GM18499 (cell line): ENCODE measurements around the gene MPZL1.
"Not testable (repeated sequence)": the region's sequence is repeated elsewhere in the genome, so short reads cannot be mapped to it uniquely, and the experiment has no call there.

Experiments used
- ATAC-seq: cut with Tn5 transposase; IDR thresholded peaks from one replicate; pipeline ENCODE4 v1.9.1; 2021; ENCODE audit warnings: moderate number of reproducible peaks; ENCODE audit not compliant: insufficient read depth, unreplicated experiment

Gene MPZL1

DNA sequence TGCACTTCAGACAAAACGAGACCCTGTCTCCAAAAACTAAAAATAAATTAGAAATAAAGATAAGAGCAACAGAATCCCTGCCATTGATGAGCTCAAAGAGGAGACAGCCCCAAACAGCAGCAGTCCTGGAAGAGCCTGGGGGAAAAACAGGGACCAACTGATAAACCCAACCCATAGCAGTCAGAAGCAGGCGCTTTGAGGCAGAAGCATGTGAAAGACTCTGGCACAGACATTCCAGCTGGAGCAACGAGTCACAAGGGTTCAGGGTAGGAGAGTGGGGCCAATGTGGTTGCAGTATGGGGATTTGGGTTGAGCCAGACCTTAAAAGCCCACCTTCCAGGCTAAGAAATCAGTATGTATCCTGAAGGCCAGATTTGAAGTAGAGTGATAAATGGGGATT lies 78.5 kb downstream of the MPZL1 start:
- ATAC-seq, result no peak

DNA sequence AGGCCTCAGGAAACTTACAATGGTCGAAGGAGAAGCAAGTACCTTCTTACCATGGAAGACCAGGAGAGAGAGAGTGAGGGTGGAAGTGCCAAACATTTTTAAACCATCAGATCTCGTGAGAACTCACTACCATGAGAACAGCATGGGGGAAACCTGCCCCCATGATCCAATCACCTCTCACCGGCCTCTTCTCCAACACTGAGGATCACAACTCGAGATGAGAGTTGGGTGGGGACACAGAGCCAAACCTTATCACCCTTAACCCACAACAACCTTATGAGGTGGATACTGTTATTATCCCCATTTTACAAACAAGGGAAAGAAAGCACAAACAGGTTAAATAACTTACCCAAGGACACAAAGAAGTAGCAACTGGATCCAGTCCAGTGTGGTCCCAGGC lies 80.5 kb downstream of the MPZL1 start:
- no peak for ATAC-seq

DNA sequence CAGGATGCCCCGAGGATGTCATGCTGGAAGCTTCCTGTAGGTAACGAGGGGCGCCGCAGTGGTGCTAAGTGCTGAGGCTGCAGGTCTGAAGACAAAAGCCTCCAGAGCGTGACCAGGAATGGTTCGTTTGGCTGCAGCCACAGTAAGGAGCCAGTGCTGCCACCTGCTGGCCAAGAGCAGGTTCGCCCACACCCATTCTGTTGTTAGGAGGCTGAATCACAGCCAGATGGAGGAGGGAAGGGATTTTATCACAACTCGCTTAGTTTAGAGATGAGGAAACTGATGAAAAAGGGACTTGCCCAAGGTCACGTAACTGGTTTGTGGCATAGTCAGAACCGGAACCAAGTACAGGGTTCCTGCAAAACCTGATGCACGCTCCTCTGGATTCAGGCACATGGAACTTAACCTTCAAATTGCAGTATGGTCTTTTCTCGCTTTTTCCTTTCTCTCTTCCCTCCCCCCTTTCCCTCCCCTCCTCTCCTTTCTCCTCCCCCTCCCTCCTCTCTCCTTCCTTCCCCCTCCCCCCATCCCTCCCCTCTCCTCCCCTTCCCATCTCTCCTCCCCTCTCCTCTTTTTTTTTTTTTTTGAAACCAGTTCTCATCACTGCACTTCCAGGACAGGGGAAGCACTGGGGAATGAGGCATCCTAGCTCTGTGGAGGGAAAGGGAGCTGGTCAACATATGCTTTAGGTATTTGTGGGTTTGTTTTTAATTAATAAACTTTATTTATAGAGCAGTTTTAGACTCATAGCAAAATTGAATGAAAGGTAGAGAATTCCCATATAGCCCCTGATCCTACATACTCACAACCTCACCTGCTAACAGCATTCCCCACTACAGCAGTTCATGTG lies 81.8 kb downstream of the MPZL1 start:
- ATAC-seq, result peak; percentile 73

DNA sequence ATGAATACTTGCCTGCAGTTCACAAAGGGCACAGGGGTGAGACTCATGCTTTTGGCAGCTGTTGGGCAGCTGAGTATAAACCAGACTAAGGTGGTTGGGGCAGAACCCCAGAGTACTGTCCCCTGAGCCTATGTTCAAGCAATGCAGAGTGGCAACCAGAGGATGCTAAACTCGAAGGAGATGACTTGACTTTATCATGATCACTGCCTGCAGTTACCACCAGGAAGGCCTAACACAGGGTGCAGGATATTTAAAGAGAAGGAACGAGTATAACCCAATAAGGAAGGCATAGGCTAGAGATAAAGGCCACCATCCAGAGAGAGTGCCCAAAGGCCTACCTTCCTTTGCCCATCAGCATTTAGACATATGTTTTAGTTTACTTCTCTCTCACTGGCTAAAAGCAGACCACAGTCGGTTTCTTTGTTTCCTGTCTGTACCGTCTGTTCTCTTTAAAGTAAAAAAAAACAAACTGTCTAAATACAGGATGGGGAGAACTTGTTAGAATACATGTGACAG lies 83.3 kb downstream of the MPZL1 start:
- no peak for ATAC-seq

DNA sequence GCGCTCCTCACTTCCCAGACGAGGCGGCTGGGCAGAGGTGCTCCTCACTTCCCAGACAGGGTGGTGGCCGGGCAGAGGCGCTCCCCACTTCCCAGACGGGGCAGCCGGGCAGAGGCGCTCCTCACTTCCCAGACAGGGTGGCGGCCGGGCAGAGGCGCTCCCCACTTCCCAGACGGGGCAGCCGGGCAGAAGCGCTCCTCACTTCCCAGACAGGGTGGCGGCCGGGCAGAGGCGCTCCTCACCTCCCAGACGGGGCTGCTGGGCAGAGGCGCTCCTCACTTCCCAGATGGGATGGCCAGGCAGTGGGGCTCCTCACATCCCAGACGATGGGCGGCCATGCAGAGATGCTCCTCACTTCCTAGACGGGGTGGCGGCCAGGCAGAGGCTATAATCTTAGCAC lies 84.5 kb downstream of the MPZL1 start:
- not testable (repeated sequence) for ATAC-seq

DNA sequence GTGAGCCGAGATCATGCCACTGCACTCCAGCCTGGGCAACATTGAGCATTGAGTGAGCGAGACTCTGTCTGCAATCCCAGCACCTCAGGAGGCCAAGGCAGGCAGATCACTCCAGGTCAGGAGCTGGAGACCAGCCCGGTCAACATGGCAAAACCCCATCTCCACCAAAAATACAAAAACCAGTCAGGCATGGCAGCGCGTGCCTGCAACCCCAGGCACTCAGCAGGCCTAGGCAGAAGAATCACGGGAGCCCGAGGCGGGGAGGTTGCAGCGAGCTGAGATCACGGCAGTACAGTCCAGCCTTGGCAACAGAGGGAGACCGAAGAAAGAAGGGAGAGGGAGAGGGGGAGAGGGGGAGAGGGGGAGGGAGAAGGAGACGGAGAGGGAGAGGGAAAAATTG lies 84.9 kb downstream of the MPZL1 start:
- ATAC-seq, result not testable (repeated sequence)

DNA sequence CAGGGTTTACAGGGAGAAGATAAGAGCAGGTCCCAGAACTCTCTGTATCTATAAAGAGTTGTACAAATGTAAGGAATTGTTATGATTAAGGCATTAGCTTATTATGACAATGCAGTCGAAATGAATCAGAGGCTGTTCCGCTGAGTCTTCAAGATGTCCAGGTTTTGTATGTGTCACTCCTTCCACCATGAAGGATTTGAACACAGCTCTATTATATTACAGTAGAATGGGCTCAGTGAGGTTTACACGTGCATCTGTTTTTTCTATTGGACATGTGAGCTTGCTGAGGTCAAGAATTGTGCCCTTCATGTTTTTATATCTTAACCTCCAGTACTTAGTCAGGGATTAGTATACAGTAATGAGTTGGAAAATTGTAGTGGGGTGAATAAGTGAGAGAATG lies 86.3 kb downstream of the MPZL1 start:
- ATAC-seq, result no peak

DNA sequence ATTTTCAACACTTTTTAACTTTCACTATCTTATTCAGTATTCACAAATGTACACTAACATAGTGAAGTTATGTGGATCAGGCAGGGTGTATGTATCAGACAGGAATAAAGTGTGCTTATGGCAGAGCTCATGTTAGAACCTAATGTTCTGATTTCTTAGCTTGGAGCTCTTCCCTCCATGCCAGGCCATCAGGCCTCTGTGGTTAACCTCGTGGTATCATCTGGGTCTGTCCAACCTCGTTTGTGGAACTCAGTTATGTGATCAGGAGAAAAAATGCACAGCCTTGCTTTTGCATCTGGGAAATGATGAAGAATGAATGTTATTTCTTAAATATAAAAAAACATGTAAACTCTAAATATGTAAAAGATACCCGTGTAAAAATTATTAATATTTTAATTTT lies 86.9 kb downstream of the MPZL1 start:
- ATAC-seq, result no peak

DNA sequence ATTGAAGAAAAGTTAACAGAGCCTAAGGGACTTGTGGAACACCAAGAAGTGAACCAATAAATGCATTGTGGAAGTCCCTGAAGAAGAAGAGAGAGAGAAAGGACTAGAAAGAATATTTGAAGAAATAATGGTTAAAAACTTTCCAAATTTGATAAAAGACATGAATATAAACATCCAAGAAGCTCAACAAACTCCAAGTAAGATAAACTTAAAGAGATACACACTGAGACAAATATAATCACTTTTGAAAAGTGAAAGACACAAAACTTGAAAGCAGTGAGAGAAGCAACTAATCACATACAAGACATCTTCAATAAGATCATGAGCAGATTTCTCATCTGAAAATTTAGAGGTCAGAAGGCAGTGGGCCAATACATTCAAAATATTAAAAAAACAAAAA lies 91.2 kb downstream of the MPZL1 start:
- no peak for ATAC-seq

DNA sequence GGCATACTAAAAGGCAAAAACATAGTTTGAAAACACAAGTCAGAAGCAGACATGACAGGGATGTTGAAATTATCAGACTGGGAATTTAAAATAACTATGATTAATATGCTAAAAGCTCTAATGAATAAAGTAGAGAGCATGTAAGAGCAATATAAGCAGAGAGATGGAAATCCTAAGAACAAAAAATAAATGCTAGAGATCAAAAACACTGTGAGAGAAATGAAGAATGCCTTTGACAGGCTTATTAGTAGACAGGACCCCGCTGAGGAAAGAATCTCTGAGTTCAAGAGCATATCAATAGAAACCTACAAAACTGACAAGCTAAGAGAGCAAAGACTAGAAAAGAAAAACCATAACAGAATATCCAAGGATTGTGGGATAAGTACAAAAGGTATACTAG lies 93.9 kb downstream of the MPZL1 start:
- ATAC-seq, result no peak

DNA sequence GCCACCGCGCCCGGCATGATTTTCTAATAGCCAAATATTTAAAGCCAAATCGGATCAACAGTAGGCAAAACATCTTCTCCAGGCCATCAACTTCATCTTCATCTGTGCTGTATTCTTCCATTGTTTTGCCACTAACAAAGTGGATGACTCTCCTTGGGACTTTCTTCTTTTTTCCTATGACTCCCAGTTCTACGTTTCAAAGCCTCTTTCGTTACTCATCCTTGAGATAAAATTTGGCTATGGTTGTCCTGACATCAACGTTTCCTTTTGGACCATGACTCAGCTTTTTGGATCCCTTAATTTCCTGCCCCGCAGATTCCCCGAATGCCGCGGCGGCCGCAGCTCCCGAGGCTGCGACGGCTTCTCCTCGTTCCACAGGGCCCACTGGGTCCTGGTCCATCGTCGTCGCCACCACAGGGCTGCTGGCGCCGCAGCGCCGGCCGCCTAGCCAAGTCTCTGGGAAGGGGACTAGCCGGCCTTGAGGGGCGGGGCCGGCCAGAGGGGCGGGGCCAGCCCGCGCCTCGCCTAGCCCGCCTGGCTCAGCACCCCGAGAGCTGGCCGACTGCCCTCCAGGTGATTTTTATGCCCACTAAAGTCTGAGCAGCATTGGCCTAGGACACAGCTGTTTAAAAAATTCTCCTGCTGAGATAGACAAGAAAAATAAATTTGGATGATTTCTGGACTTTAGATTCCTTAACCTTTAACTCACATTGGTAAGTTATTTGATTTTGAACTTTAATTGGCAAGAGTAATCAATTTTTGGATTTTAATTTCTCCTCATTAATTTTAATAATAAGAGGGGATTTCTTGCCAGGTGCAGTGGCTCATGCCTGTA lies 98.3 kb downstream of the MPZL1 start:
- ATAC-seq, result no peak

DNA sequence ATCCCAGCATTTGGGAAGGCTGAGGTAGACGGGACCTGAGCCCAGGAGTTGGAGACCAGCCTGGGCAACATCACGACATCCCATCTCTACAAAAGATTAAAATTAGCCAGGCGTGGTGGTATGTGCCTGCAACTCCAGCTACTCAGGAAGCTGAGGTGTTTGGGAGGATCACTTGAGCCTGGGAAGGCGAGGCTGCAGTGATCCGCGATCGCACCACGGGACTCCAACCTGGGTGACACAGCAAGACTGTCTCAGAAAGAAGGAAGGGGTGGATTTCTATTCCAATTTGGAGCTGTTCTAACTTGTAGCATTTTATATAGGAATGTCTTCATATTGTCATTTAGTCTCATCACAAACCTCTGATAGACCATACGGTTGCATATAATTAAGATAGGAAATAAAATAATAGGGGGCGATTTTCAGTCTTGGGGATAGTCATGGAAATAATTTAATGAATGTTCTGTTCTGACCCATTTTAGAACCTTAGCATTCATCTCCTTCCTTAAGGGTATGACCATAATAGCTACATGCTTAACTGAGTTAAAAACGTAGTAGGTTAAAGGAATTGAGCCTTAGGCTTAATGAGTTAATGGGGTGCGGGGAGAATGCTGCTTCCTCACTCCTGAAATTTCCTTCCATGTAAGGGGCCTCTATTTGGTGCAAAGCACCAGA lies 99.0 kb downstream of the MPZL1 start:
- no peak for ATAC-seq

DNA sequence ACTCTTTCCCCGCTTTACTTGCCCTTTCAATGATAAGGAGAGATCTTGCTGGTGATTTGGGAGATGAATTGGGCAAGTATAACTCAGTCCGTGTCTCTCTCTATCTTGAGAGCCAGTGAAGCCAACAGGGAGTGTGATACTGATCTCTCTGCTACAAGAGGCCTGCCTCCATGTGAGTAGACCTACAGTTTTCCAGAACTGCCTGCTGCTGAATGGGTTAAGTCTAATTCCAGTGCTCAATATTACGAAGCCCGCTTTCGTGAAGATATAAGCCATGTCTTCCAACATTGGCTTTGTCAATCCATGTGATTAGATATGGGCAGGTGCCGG lies 99.5 kb downstream of the MPZL1 start:
- ATAC-seq, result no peak

DNA sequence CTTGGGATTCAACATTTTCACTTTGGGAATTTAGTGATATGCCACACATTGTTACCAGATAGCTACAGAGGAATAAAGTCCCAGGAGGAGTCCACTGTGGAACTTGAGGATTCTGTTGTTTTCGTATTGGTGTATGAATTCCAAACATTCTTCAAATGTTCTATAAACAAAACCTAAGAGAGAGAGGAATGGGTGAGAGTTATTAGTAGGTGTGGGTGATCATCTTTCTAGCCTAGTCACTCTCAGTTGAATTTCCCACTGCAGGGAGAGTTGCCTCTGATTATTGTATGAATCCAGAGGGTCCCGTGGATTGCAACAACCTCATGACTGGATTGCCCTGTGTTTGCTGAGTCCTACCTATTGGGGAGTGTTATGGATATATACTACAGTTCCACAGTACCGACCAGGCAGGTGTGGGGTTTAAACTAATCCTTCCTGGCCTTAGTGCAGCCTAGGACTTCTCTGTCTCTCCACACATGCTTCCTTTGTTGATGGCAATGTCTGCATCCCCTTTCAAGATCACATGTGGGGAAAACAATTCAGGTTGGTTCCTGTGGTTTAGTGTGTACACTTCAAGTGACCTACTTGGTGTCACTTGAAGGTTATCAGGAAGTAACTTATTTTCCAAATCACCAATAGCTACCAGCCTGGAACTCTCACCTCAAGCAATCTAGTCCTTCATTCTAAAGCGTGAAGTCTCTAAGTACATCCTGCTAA lies 100.3 kb downstream of the MPZL1 start:
- ATAC-seq, result no peak

DNA sequence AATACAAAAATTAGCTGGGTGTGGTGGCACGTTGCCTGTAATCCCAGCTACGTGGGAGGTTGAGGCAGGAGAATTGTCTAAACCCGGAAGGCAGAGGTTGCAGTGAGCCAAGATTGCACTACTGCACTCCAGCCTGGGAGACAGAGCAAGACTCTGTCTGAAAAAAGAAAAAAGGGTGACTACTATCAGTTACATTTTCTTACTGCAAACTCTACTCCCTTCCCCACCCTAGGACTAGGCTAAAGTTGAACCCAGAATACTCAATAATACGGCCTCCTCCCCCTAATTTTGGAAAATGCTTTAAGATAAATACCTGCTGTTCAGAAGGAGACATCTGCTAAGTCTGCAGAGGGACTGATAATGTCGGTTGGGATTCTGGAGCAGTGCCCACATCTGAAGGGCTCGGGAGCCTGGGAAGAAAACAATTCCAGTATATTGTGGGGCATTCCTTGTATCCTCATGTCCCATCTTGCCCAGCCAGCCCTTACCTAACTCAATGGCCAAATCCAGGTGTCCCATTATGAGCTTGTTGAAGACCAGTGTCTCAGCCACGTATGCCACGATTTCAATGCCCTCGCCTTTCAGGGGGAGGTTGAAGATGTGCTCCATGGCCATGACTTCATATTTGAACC lies 102.5 kb downstream of the MPZL1 start:
- no peak for ATAC-seq

DNA sequence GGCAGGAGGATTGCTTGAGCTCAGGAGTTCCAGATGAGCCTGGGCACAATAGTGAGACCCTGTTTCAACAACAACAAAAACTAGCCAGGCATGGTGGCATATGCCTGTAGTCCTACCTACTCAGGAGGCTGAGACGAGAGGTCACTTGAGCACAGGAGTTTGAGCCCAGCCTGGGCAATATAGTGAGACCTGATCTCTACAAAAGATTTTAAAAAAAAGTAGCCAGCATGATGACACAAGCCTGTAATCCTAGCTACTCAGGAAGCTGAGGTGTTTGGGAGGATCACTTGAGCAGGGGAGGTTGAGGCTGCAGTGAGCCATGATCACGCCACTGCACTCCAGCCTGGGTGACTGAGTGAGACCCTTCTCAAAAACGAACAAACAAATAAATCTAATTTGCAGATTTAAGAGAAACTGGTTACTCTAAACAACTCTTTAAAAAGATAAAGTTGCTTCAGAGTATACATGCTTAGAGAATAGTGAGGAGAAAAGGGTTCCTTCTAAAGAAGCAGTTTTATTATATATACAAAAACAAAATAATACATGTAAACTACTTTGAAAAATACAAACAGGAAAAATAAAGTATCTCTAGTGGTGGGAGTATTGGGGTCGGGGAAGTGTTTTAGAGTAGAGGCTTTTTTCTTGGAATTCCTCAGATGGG lies 103.8 kb downstream of the MPZL1 start:
- no peak for ATAC-seq

DNA sequence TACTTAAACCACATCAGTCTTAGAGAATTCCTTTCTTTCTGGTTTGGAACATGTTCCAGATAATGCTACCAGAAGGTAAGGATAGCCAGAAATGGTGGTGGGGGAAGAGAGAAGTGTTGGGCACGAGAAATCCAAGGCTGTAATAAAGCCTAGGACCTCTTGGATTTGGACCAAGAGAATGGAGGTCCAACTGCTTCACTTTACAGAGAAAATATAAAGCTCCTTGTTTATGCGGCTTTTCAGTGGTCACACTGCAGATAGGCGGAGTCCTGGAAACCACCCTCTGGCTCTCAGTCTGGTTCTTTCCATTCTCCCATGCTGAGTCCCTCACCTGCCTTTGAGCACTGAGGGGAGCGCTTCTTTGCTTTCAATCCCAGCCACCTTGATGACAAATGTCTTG lies 104.3 kb downstream of the MPZL1 start:
- ATAC-seq, result no peak

DNA sequence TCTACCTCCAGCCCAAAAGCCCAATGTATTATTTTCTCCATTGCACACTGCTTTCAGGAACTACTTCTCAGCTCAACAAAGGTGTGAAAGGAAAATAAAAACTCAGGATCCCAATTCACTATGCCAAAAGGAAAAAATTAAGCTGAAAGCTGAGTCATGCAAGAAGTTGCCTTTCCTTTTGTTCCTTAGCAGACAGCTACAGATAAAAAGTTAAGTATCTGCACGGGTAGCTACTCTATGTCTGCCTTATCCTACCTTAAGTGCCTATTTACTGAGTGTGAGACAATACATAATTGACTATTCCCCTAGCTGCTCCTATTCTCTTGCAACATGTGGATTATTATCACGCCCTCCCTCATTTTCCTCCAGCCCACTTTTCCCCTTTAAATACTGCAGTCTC lies 108.1 kb downstream of the MPZL1 start:
- no peak for ATAC-seq

DNA sequence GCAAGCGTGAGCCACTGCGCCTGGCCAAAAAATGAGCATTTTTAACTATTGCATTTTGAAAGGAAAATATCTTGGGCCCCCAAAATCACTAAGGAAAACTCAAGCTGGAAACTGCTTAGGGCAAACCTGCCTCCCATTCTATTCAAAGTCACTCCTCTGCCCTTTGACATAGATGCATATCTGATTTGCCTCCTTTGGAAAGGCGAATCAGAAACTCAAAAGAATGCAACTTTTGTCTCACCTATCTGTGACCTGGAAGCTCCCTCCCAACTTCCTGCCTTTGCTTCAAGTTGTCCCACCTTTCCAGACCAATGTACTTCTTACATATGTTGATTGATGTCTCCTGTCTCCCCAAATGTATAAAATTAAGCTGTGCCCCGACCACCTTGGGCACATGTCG lies 108.9 kb downstream of the MPZL1 start:
- not testable (repeated sequence) for ATAC-seq
